Fibroblast of mammary gland (primary cell): Measurements from ENCODE around the gene AZU1.

ENCODE experiments used
- DNase-seq: peaks from one replicate; pipeline ENCODE4 v3.0.0-alpha.2; 2010; ENCODE audit warnings: low read depth
- H3K4me3 ChIP-seq: 2 replicates; pipeline ENCODE4 v1.5.1; 2011; ENCODE audit warnings: low read depth, mild to moderate bottlenecking, low read length, moderate library complexity; ENCODE audit not compliant: control insufficient read depth
- CTCF ChIP-seq: conservative IDR thresholded peaks from 2 replicates; pipeline ENCODE4 v1.5.1; 2011; ENCODE audit warnings: low read depth, low read length, inconsistent platforms; ENCODE audit not compliant: control insufficient read depth, insufficient read depth

Gene AZU1

GRCh38 chr19:784541-784940 is 43.1 kb upstream of the AZU1 start:
- no peak for TF ChIP-seq CTCF
- no peak for DNase-seq
- H3K4me3 ChIP-seq: no peak overlapping the region

- DNase-seq: no peak
- no peak overlapping the region for H3K4me3 ChIP-seq
- no peak for TF ChIP-seq CTCF
Measured at GRCh38 chr19:787536-787935, 40.1 kb upstream of the AZU1 start.

GRCh38 chr19:788686-788982 is 39.0 kb upstream of the AZU1 start:
- H3K4me3 ChIP-seq: no peak overlapping the region
- no peak for DNase-seq
- TF ChIP-seq CTCF: no peak

GRCh38 chr19:788983-789700 is 38.5 kb upstream of the AZU1 start:
- no peak for DNase-seq
- H3K4me3 ChIP-seq: no peak overlapping the region
- TF ChIP-seq CTCF: no peak

GRCh38 chr19:789701-790060 is 38.0 kb upstream of the AZU1 start:
- no peak for TF ChIP-seq CTCF
- no peak for DNase-seq
- H3K4me3 ChIP-seq: no peak overlapping the region

- no peak for DNase-seq
- no peak for TF ChIP-seq CTCF
Measured at GRCh38 chr19:791007-791566, 36.5 kb upstream of the AZU1 start.

More at GRCh38 chr19:791007-791566, 36.5 kb upstream of the AZU1 start:
- no peak overlapping the region for H3K4me3 ChIP-seq
